ENCODE data around the gene DENND2D.
"Not testable (repeated sequence)": the region's sequence is repeated elsewhere in the genome, so short reads cannot be mapped to it uniquely, and the experiment has no call there.

Gene DENND2D

DNA sequence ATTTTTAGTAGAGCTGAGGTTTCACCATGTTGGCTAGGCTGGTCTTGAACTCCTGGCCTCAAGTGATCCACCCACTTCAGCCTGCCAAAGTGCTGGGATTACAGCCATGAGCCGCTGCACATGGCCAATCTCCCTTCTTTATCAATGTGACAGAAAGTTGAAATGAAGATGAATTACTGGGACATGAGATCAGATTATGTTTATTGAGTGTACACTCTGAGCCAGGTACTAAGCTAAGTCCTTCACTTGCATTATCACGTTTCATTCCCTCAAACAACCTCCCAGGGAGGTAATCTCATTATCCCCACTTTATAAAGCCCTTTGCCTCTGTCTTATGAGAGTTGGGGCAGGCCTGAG lies 20.8 kb upstream of the DENND2D start:
- no peak for DNase-seq

DNA sequence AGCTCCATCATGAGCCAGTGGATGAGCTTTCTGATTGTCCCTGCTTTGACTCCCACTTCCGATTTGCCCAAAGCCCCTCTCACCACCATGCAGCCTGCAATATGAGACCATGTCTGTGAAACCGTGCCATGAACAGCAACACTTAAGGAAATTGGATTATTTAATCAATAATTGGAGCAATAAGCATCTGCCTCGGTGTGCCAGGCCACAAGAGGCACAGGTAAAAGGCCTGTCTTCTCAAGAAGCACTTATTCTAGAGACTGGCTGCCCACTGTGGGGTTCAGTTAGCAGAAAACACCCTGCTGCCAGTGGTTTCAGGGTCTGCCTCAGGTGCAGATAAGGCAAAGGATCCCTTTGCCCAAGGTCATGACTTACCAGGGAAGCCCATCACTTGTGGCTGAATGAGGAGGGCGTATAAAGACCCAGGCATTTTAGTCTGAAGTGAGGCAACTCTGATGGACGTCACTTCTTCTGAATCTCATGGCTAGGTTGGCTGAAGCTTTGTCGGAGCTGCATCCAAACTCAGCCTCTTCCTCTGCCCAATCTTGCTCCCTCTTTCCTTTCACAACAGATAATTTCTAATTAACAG lies 19.9 kb upstream of the DENND2D start:
- no peak for DNase-seq

DNA sequence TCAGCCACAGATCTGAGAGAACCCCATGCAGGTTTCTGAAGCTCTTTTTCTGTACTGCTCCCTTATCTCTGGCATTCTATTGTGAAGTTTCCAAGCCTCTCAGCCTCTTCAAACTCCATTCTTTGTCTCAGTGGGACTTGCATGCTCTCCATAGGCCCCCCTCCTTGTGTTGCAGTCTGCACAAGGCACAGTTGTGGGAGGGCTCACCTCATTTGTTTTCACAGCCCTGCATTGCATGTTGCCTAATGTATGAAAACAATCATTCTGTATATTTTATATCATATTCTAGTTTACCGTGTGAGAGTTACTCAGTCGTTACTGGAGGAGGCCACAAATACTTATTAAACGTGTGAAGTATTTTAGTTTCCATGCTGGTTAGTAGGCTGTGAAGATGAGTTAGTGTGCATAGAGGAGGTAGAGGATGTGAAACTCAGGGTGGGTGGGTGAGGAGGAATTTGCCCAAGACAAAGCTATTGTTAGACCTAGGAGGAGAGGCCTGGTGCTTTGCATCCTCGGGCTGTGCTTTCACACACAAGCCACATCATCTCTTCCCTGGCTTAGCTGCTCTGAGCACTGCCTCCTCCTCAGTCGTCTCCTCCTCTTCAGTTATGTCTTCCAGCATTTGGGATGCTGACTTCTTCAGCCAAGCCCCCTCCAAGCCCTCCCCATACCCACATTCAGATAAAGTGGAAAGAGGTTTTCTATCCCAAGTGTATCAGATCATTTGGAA lies 19.3 kb upstream of the DENND2D start:
- DNase-seq: no peak

GRCh38 chr1:111218701-111219556 lies 18.5 kb upstream of the DENND2D start:
- DNase-seq: no peak

DNA sequence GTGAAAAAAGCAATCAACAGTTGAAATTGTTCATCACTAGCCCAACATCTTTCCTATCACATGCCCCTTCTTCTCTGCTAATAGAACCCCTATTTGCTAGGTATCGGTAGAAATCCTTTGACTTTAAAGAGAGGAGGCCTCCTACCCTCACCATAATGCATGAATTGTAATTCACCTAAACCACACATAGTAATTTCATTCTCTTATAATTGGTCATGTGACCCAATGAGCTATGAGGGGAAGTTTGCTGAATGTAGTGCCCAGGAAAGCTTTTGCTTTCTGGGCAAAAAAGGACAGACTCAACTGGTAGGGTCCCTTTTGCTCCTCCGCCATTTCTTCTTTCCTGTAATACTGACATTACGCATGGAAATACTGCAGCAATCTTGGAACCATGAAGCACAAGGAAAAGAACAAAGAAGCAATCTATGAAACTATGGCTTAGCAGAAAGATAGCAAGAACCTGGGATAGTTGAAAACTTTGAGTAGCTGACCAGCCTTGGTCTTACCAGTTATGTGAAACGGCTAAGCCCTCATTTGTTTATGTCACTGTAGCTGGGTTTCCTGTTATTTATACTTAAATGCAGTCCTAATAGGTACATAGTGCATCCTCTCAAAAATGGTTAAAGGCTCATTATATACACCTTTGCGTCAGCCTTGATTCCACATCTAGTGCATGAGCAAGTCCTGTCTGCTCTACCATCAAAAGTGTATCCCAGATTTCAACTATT lies 16.9 kb upstream of the DENND2D start:
- DNase-seq: no peak

GRCh38 chr1:111216751-111217150 lies 16.3 kb upstream of the DENND2D start:
- DNase-seq: no peak

- not testable (repeated sequence) for DNase-seq
Observed at GRCh38 chr1:111215285-111215684, 14.8 kb upstream of the DENND2D start.

DNA sequence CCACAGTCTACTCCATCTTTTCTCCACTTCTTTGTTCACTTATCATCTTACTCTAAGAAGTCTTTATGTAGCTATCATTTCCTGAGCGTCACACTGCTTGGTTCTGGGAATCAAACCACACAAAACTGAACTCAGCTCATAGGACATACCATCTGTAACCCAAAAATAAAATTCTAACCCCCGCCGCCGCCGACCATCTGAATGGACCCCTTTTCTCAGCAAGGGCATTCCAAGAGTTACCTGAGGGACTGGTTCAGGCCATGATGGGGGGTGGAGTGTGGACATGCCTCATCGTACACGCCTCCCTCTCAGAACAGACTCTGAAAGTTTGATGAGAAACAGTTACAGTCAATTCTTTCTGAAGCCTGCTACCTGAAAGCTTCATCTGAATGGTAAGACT lies 14.4 kb upstream of the DENND2D start:
- peak; percentile 50 for DNase-seq

GRCh38 chr1:111214074-111214801 lies 13.8 kb upstream of the DENND2D start:
- DNase-seq: no peak

- DNase-seq: no peak
Observed at GRCh38 chr1:111213412-111213811, 13.0 kb upstream of the DENND2D start.

- no peak for DNase-seq
Observed at GRCh38 chr1:111212634-111213335, 12.3 kb upstream of the DENND2D start.

GRCh38 chr1:111211921-111212320 lies 11.5 kb upstream of the DENND2D start:
- no peak for DNase-seq

- DNase-seq: no peak
Observed at GRCh38 chr1:111209622-111210021, 9.2 kb upstream of the DENND2D start.

DNA sequence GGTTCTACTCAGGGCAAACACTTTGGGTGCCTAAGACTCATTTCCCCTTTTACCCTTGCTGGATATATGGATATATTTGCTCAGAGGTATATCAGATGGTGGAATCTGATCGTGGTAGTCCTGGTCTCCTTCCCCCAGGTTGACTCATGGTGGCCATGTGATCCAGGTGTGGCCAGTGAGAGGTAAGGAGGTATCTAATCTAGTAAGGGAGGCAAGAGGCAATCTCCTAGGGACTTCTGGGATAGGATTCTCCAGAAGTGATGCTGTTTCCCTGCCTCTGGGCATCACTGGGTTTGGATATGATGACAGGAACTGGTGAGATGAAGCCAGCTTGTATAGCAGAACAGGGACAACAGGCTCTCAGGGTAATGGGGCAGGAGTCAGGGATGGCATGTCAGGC lies 8.5 kb upstream of the DENND2D start:
- DNase-seq: no peak

- no peak for DNase-seq
Observed at GRCh38 chr1:111205714-111206050, 5.2 kb upstream of the DENND2D start.

GRCh38 chr1:111204983-111205713 lies 4.7 kb upstream of the DENND2D start:
- DNase-seq: no peak

- peak; percentile 84 for DNase-seq
Observed at GRCh38 chr1:111204201-111204982, 3.9 kb upstream of the DENND2D start.

GRCh38 chr1:111203681-111204200 lies 3.3 kb upstream of the DENND2D start:
- DNase-seq: peak; percentile 89

DNA sequence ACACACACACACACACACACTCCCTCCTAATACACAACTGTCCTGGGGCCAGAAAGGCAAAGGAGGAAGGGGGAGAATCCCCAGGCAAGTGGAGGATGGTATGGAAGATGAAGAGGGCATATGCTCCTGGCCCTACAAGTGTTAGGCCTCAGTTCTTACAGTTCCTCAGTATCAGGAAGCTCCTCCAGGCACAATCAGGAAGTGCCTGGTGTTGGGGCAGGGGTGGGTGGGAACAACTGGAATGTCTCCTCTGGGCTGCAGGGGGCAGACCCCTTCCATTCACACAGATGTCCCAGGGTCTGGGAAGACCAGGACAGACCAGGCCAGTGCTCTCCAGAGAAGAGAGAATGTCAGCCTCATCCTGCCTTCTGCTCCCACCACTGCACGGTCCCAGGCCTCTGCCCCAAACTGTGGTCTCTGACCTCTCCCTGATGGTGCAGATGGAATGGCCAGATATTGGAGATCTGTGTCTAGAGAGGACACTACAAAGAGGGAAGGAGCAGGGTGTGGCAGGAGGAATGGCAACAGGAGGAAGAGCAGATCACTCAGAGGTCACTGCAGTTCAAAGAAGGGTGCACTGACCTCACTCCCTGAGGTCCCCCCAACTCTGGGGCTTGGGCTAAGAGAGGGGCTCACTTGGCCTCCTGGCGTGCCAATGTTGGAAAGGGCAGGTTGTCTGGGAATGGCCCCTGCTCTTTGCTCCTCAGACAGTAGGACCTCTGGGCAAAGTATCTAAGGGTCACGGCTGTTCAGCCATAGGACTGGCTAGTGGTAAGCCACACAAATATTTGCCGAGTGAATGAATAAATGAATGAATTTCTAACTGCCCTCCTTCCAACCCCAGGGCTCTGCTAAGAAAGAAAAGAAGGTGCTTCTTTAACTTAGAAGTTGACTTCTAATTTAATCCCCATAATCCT lies 2.5 kb upstream of the DENND2D start:
- DNase-seq: no peak
